Measurements from ENCODE around the gene C12orf75. TPM values are rescaled to one million over a fixed set of nuclear protein-coding genes. Genes with fewer than 3 reads are reported as not detected.

Gene C12orf75
- 1 to 10 TPM; 2.1 to 2.7 TPM for total RNA-seq

GRCh38 chr12:105330283-105330930 is at the start of gene C12orf75:
Gene C12orf75 (plus strand): TSS chr12:105330691. CDS start chr12:105330892, 201 bp downstream.
- peak within 1 kb of the TSS; percentile 54 to 75 for H3K4me3 ChIP-seq
- no peaks in the 10 kb centered on the region for H3K36me3 ChIP-seq
- no peak within 1 kb of the TSS for H3K27ac ChIP-seq
- no peaks in the 10 kb centered on the region for H3K27me3 ChIP-seq
- DNase-seq (ENCODE audit: low spot score) = no peak
- peaks cover 0 to 14% of the 10 kb centered on the region in 2 donors for H3K4me1 ChIP-seq
- no peaks in the 10 kb centered on the region for H3K9me3 ChIP-seq
- no peak for TF ChIP-seq CTCF (IDR thresholded peaks at IDR 0.05)

- Histone ChIP-seq H3K4me3 (no peak overlapping the region), H3K36me3 (no peaks in the 10 kb centered on the region), H3K9me3 (no peaks in the 10 kb centered on the region), H3K27me3 (no peaks in the 10 kb centered on the region), H3K27ac (no peak overlapping the region), H3K4me1 (no peaks in the 10 kb centered on the region)
- DNase-seq (ENCODE audit: low spot score) = no peak
- no peak for TF ChIP-seq CTCF (IDR thresholded peaks at IDR 0.05)
Observed at GRCh38 chr12:105280966-105281693, 49.4 kb upstream of the C12orf75 start.

- no peak for TF ChIP-seq CTCF (IDR thresholded peaks at IDR 0.05)
- DNase-seq (ENCODE audit: low spot score) = no peak
- H3K27ac ChIP-seq = no peak overlapping the region
Observed at GRCh38 chr12:105281694-105282049, 48.8 kb upstream of the C12orf75 start.

GRCh38 chr12:105285378-105285777 is 45.1 kb upstream of the C12orf75 start:
- Histone ChIP-seq H3K27me3 (no peaks in the 10 kb centered on the region), H3K27ac (no peak overlapping the region), H3K4me3 (no peak overlapping the region), H3K36me3 (no peaks in the 10 kb centered on the region), H3K4me1 (no peaks in the 10 kb centered on the region), H3K9me3 (no peaks in the 10 kb centered on the region)
- no peak for TF ChIP-seq CTCF (IDR thresholded peaks at IDR 0.05)
- DNase-seq (ENCODE audit: low spot score) = no peak

More at GRCh38 chr12:105281694-105282049, 48.8 kb upstream of the C12orf75 start:
- H3K9me3 ChIP-seq = no peaks in the 10 kb centered on the region
- H3K4me3 ChIP-seq = no peak overlapping the region
- H3K27me3 ChIP-seq = no peaks in the 10 kb centered on the region
- H3K36me3 ChIP-seq = no peaks in the 10 kb centered on the region
- no peaks in the 10 kb centered on the region for H3K4me1 ChIP-seq

GRCh38 chr12:105287408-105287807 is 43.1 kb upstream of the C12orf75 start:
- no peak for DNase-seq (ENCODE audit: low spot score)
- no peaks in the 10 kb centered on the region for H3K9me3 ChIP-seq
- no peak overlapping the region for H3K27ac ChIP-seq
- TF ChIP-seq CTCF (IDR thresholded peaks at IDR 0.05) = no peak
- no peaks in the 10 kb centered on the region for H3K27me3 ChIP-seq
- no peaks in the 10 kb centered on the region for H3K4me1 ChIP-seq
- no peak overlapping the region for H3K4me3 ChIP-seq
- H3K36me3 ChIP-seq = no peaks in the 10 kb centered on the region
